GM12873 (cell line): Measurements from ENCODE around the gene NUP210L.
A peak's percentile ranks its signal among the peaks of the same experiment; 100 is the strongest.

Experiments
- TF ChIP-seq, protein P1 (sequence below): IDR thresholded peaks from 2 replicates; pipeline ENCODE4 v1.5.1; 2012; ENCODE audit warnings: low read depth, mild to moderate bottlenecking, moderate library complexity, low read length, control low read depth; ENCODE audit not compliant: insufficient read depth; ENCODE audit errors: missing control alignments

Gene NUP210L

DNA sequence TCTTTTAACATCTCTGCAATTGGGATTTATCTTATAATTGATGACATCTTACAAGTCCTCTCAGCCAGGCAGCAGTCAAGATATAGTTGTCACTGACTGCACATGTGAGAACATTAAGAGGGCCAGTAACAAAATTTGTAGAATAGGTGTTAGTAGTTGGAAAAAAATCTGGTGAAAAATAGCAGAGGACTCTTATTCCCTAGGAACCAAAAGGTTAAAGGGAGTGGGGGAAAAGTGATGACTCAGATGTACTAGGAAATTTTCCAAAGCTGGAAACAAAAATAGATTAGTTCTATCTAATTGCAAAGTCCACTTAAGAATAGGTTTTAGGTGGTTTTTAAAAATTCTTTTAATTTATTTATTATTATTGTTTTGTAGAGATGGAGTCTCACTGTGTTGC lies 3.6 kb downstream of the NUP210L start:
- TF ChIP-seq, protein P1, sequence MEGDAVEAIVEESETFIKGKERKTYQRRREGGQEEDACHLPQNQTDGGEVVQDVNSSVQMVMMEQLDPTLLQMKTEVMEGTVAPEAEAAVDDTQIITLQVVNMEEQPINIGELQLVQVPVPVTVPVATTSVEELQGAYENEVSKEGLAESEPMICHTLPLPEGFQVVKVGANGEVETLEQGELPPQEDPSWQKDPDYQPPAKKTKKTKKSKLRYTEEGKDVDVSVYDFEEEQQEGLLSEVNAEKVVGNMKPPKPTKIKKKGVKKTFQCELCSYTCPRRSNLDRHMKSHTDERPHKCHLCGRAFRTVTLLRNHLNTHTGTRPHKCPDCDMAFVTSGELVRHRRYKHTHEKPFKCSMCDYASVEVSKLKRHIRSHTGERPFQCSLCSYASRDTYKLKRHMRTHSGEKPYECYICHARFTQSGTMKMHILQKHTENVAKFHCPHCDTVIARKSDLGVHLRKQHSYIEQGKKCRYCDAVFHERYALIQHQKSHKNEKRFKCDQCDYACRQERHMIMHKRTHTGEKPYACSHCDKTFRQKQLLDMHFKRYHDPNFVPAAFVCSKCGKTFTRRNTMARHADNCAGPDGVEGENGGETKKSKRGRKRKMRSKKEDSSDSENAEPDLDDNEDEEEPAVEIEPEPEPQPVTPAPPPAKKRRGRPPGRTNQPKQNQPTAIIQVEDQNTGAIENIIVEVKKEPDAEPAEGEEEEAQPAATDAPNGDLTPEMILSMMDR, result no peak

DNA sequence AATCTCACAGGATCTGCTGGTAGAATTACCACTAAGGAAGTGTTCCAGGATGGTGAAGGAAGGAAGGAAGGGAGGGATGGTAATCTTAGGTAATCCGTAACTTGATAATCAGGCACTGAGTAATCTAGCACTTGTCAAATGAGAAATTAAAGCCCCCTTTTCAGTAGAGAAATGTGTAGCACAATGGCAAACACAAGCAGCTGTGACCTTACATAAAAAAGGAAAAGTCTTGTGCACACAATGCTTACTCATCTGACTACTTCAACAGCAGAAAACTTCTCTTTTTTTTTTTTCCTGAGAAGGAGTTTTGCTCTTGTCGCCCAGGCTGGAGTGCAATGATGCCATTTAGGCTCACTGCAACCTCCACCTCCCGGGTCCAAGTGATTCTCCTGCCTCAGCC lies 6.1 kb downstream of the NUP210L start:
- TF ChIP-seq, protein P1, result no peak

DNA sequence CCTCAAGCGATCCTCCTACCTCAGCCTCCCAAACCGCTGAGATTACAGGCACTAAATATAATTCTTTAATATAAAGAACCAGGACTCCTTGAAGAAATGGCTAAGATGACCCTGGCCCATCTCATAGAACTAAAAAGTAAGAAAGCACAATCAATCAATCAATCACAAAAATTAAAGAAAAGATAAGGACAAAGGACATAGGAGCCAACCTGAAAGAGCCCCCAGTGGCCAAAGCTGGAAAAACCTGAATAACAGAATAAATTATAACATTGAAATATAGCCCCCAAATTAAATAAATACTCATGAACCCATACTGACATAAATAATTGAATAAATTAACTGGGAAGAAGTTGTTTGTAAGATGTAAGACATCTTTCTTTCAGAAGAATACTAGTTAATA lies 8.9 kb downstream of the NUP210L start:
- TF ChIP-seq, protein P1, result peak; percentile 46

DNA sequence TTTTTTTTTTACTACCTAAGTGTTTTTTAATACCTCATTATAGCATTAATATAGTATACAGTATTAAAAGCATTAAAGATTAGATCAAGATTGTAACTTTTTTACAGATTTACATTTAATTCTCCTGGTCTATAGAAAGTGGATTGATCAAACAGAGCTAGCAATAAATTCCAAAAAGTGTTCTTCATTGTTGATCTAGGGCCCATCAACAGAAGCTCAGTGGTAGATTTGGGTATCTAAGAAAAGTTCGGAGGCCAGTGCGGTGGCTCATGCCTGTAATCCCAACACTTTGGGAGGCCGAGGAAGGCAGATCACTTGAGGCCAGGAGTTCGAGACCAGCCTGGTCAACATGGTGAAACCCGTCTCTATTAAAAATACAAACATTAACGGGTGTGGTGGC lies 12.5 kb downstream of the NUP210L start:
- TF ChIP-seq, protein P1, result no peak

DNA sequence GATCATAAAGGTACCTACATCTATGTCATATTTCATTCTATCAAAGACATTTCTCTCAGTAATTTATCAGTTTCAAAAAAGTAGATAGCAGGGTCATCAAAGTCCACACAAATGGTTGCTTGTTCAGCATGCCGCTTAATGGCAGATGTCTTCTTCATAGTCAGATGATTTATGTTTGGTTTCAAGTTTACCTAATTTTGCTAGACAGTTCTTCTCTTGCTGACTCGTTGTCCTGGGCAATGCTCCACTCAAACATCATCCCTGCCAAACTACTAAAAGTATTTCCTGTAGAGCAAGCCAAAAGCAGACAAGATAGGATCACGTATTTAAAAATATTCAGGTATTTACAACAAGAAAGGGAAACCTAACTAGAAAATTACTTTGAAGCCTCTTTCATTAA lies 13.6 kb downstream of the NUP210L start:
- TF ChIP-seq, protein P1, result no peak

- TF ChIP-seq, protein P1, result no peak
Measured at GRCh38 chr1:154137888-154138287, 17.0 kb downstream of the NUP210L start.

GRCh38 chr1:154133256-154133655 lies 21.6 kb downstream of the NUP210L start:
- TF ChIP-seq, protein P1, result no peak
